ENCODE data around the gene LAMB3.
"Not testable (repeated sequence)": the region's sequence is repeated elsewhere in the genome, so short reads cannot be mapped to it uniquely, and the experiment has no call there.

The LAMB3 gene

GRCh38 chr1:209652121-209652735 is at the start of gene LAMB3:
TSS of gene LAMB3 (minus strand) at chr1:209652425. CDS start at chr1:209650944, 1,481 bp downstream.
- H3K4me3 ChIP-seq (ENCODE audit: low read depth, low read length) = no peak within 1 kb of the TSS
- H3K36me3 ChIP-seq (ENCODE audit: control insufficient read depth, insufficient read depth, low read length) = no peaks in the 10 kb centered on the region
- peak within 1 kb of the TSS; percentile 76 for H3K27ac ChIP-seq (ENCODE audit: low read depth, low read length)
- peaks cover 14% of the 10 kb centered on the region for H3K4me1 ChIP-seq (ENCODE audit: control insufficient read depth, insufficient read depth, low read length)
- H3K9ac ChIP-seq (ENCODE audit: low read depth, low read length) = no peak within 1 kb of the TSS
- no peaks in the 10 kb centered on the region for H3K9me3 ChIP-seq (ENCODE audit: control insufficient read depth, insufficient read depth, low read length)
- H3K27me3 ChIP-seq (ENCODE audit: control insufficient read depth, insufficient read depth, low read length) = no peaks in the 10 kb centered on the region

- not testable (repeated sequence) for H3K27ac ChIP-seq (ENCODE audit: low read depth, low read length); H3K9me3 ChIP-seq (ENCODE audit: control insufficient read depth, insufficient read depth, low read length); H3K4me3 ChIP-seq (ENCODE audit: low read depth, low read length); H3K36me3 ChIP-seq (ENCODE audit: control insufficient read depth, insufficient read depth, low read length); H3K27me3 ChIP-seq (ENCODE audit: control insufficient read depth, insufficient read depth, low read length); H3K9ac ChIP-seq (ENCODE audit: low read depth, low read length); H3K4me1 ChIP-seq (ENCODE audit: control insufficient read depth, insufficient read depth, low read length)
These were observed 48.5 kb upstream of the LAMB3 start for GRCh38 chr1:209700686-209701085.

- Histone ChIP-seq H3K27me3 (ENCODE audit: control insufficient read depth, insufficient read depth, low read length) (peaks cover 15% of the 10 kb centered on the region), H3K36me3 (ENCODE audit: control insufficient read depth, insufficient read depth, low read length) (no peaks in the 10 kb centered on the region), H3K4me1 (ENCODE audit: control insufficient read depth, insufficient read depth, low read length) (no peaks in the 10 kb centered on the region; the same call in 1 of the 2 replicates), H3K9ac (ENCODE audit: low read depth, low read length) (no peak overlapping the region), H3K27ac (ENCODE audit: low read depth, low read length) (no peak overlapping the region), H3K9me3 (ENCODE audit: control insufficient read depth, insufficient read depth, low read length) (no peaks in the 10 kb centered on the region), H3K4me3 (ENCODE audit: low read depth, low read length) (no peak overlapping the region)
These were observed 44.9 kb upstream of the LAMB3 start for GRCh38 chr1:209697126-209697525.

GRCh38 chr1:209696673-209697072 is 44.4 kb upstream of the LAMB3 start:
- no peak overlapping the region for H3K27ac ChIP-seq (ENCODE audit: low read depth, low read length)

GRCh38 chr1:209692745-209693504 is 40.7 kb upstream of the LAMB3 start:
- Histone ChIP-seq H3K27ac (ENCODE audit: low read depth, low read length) (no peak overlapping the region), H3K36me3 (ENCODE audit: control insufficient read depth, insufficient read depth, low read length) (no peaks in the 10 kb centered on the region), H3K9ac (ENCODE audit: low read depth, low read length) (no peak overlapping the region), H3K4me1 (ENCODE audit: control insufficient read depth, insufficient read depth, low read length) (no peaks in the 10 kb centered on the region; the same call in 1 of the 2 replicates), H3K4me3 (ENCODE audit: low read depth, low read length) (no peak overlapping the region), H3K9me3 (ENCODE audit: control insufficient read depth, insufficient read depth, low read length) (no peaks in the 10 kb centered on the region), H3K27me3 (ENCODE audit: control insufficient read depth, insufficient read depth, low read length) (peaks cover 15% of the 10 kb centered on the region)

More at GRCh38 chr1:209696673-209697072, 44.4 kb upstream of the LAMB3 start:
- H3K36me3 ChIP-seq (ENCODE audit: control insufficient read depth, insufficient read depth, low read length) = no peaks in the 10 kb centered on the region
- H3K27me3 ChIP-seq (ENCODE audit: control insufficient read depth, insufficient read depth, low read length) = peaks cover 15% of the 10 kb centered on the region
- no peak overlapping the region for H3K9ac ChIP-seq (ENCODE audit: low read depth, low read length)
- H3K4me1 ChIP-seq (ENCODE audit: control insufficient read depth, insufficient read depth, low read length) = no peaks in the 10 kb centered on the region; the same call in 1 of the 2 replicates
- no peaks in the 10 kb centered on the region for H3K9me3 ChIP-seq (ENCODE audit: control insufficient read depth, insufficient read depth, low read length)
- no peak overlapping the region for H3K4me3 ChIP-seq (ENCODE audit: low read depth, low read length)

- H3K9me3 ChIP-seq (ENCODE audit: control insufficient read depth, insufficient read depth, low read length) = no peaks in the 10 kb centered on the region
- H3K4me3 ChIP-seq (ENCODE audit: low read depth, low read length) = no peak overlapping the region
- H3K27me3 ChIP-seq (ENCODE audit: control insufficient read depth, insufficient read depth, low read length) = peaks cover 15% of the 10 kb centered on the region
- no peaks in the 10 kb centered on the region for H3K36me3 ChIP-seq (ENCODE audit: control insufficient read depth, insufficient read depth, low read length)
- no peak overlapping the region for H3K27ac ChIP-seq (ENCODE audit: low read depth, low read length)
- H3K4me1 ChIP-seq (ENCODE audit: control insufficient read depth, insufficient read depth, low read length) = no peaks in the 10 kb centered on the region; the same call in 1 of the 2 replicates
- H3K9ac ChIP-seq (ENCODE audit: low read depth, low read length) = no peak overlapping the region
These were observed 40.1 kb upstream of the LAMB3 start for GRCh38 chr1:209692296-209692695.

- Histone ChIP-seq H3K27me3 (ENCODE audit: control insufficient read depth, insufficient read depth, low read length) (peaks cover 15% of the 10 kb centered on the region), H3K9ac (ENCODE audit: low read depth, low read length) (no peak overlapping the region), H3K9me3 (ENCODE audit: control insufficient read depth, insufficient read depth, low read length) (no peaks in the 10 kb centered on the region), H3K27ac (ENCODE audit: low read depth, low read length) (no peak overlapping the region), H3K4me3 (ENCODE audit: low read depth, low read length) (no peak overlapping the region), H3K36me3 (ENCODE audit: control insufficient read depth, insufficient read depth, low read length) (no peaks in the 10 kb centered on the region), H3K4me1 (ENCODE audit: control insufficient read depth, insufficient read depth, low read length) (no peaks in the 10 kb centered on the region; the same call in 1 of the 2 replicates)
These were observed 39.0 kb upstream of the LAMB3 start for GRCh38 chr1:209691237-209691636.

- Histone ChIP-seq H3K36me3 (ENCODE audit: control insufficient read depth, insufficient read depth, low read length) (no peaks in the 10 kb centered on the region), H3K4me3 (ENCODE audit: low read depth, low read length) (no peak overlapping the region), H3K9ac (ENCODE audit: low read depth, low read length) (no peak overlapping the region), H3K9me3 (ENCODE audit: control insufficient read depth, insufficient read depth, low read length) (no peaks in the 10 kb centered on the region), H3K27me3 (ENCODE audit: control insufficient read depth, insufficient read depth, low read length) (peaks cover 13% of the 10 kb centered on the region), H3K27ac (ENCODE audit: low read depth, low read length) (no peak overlapping the region), H3K4me1 (ENCODE audit: control insufficient read depth, insufficient read depth, low read length) (no peaks in the 10 kb centered on the region; the same call in 1 of the 2 replicates)
These were observed 37.3 kb upstream of the LAMB3 start for GRCh38 chr1:209689477-209689876.

GRCh38 chr1:209688746-209689234 is 36.6 kb upstream of the LAMB3 start:
- Histone ChIP-seq H3K9ac (ENCODE audit: low read depth, low read length) (no peak overlapping the region), H3K27ac (ENCODE audit: low read depth, low read length) (no peak overlapping the region), H3K27me3 (ENCODE audit: control insufficient read depth, insufficient read depth, low read length) (peaks cover 8% of the 10 kb centered on the region), H3K36me3 (ENCODE audit: control insufficient read depth, insufficient read depth, low read length) (no peaks in the 10 kb centered on the region), H3K4me3 (ENCODE audit: low read depth, low read length) (no peak overlapping the region), H3K4me1 (ENCODE audit: control insufficient read depth, insufficient read depth, low read length) (no peaks in the 10 kb centered on the region; the same call in 1 of the 2 replicates), H3K9me3 (ENCODE audit: control insufficient read depth, insufficient read depth, low read length) (no peaks in the 10 kb centered on the region)

GRCh38 chr1:209686322-209686721 is 34.1 kb upstream of the LAMB3 start:
- Histone ChIP-seq H3K27ac (ENCODE audit: low read depth, low read length) (no peak overlapping the region), H3K9ac (ENCODE audit: low read depth, low read length) (no peak overlapping the region), H3K4me1 (ENCODE audit: control insufficient read depth, insufficient read depth, low read length) (no peaks in the 10 kb centered on the region), H3K27me3 (ENCODE audit: control insufficient read depth, insufficient read depth, low read length) (peaks cover 8% of the 10 kb centered on the region; the same call in 1 of the 2 replicates), H3K36me3 (ENCODE audit: control insufficient read depth, insufficient read depth, low read length) (no peaks in the 10 kb centered on the region), H3K9me3 (ENCODE audit: control insufficient read depth, insufficient read depth, low read length) (no peaks in the 10 kb centered on the region), H3K4me3 (ENCODE audit: low read depth, low read length) (no peak overlapping the region)

- H3K27ac ChIP-seq (ENCODE audit: low read depth, low read length) = no peak overlapping the region
- H3K9me3 ChIP-seq (ENCODE audit: control insufficient read depth, insufficient read depth, low read length) = no peaks in the 10 kb centered on the region
- no peaks in the 10 kb centered on the region for H3K36me3 ChIP-seq (ENCODE audit: control insufficient read depth, insufficient read depth, low read length)
- no peaks in the 10 kb centered on the region for H3K4me1 ChIP-seq (ENCODE audit: control insufficient read depth, insufficient read depth, low read length)
- no peak overlapping the region for H3K9ac ChIP-seq (ENCODE audit: low read depth, low read length)
- H3K27me3 ChIP-seq (ENCODE audit: control insufficient read depth, insufficient read depth, low read length) = peaks cover 12% of the 10 kb centered on the region; the same call in 1 of the 2 replicates
- no peak overlapping the region for H3K4me3 ChIP-seq (ENCODE audit: low read depth, low read length)
These were observed 33.6 kb upstream of the LAMB3 start for GRCh38 chr1:209685821-209686220.

Data from HUES48 (cell line).